Lung (tissue), 12 donors: Measurements from ENCODE around the gene IPO11. TPM values are rescaled to one million over a fixed set of nuclear protein-coding genes. Genes with fewer than 3 reads are reported as not detected.

Experiments
- ATAC-seq: fragments of 200-7000 bp; cut with Tn5 transposase; one replicate; pipeline ENCODE4 v1.9.1; 2020; ENCODE audit warnings: moderate number of reproducible peaks; ENCODE audit not compliant: insufficient read depth, low FRiP score
- DNase-seq, 3 donors: peaks; one replicate each; pipeline ENCODE4 v3.0.0-alpha.2; 2013 to 2017
- H3K27ac ChIP-seq, 2 donors: one replicate each; pipeline ENCODE4 v1.5.1; 2013; ENCODE audit warnings: mild to moderate bottlenecking in 2 of 2, moderate library complexity in 2 of 2, control low read depth in 1 of 2, inconsistent platforms in 1 of 2, low read depth in 1 of 2, low read length in 1 of 2
- H3K27me3 ChIP-seq, 3 donors: one replicate each; pipeline ENCODE4 v1.5.1; 2013; ENCODE audit warnings: low read length in 2 of 3; ENCODE audit not compliant: control insufficient read depth in 3 of 3, insufficient read depth in 3 of 3
- H3K36me3 ChIP-seq, 4 donors: one replicate each; pipeline ENCODE4 v1.5.1; 2013; ENCODE audit warnings: low read length in 4 of 4, mild to moderate bottlenecking in 1 of 4, moderate library complexity in 1 of 4; ENCODE audit not compliant: control insufficient read depth in 4 of 4, insufficient read depth in 4 of 4
- H3K4me1 ChIP-seq, 5 donors: one replicate each; pipeline ENCODE4 v1.5.1; 2013; ENCODE audit warnings: low read length in 5 of 5, mild to moderate bottlenecking in 2 of 5, moderate library complexity in 1 of 5; ENCODE audit not compliant: control insufficient read depth in 5 of 5, insufficient read depth in 5 of 5
- H3K4me3 ChIP-seq: one replicate; pipeline ENCODE4 v1.5.1; 2013; ENCODE audit warnings: mild to moderate bottlenecking, control low read depth, moderate library complexity
- H3K9ac ChIP-seq, 2 donors: one replicate each; pipeline ENCODE4 v1.5.1; 2013; ENCODE audit warnings: low read length in 2 of 2, control low read depth in 1 of 2; ENCODE audit not compliant: insufficient read depth in 1 of 2
- H3K9me3 ChIP-seq, 4 donors: one replicate each; pipeline ENCODE4 v1.5.1; 2013; ENCODE audit warnings: low read length in 3 of 4, mild to moderate bottlenecking in 1 of 4, moderate library complexity in 1 of 4; ENCODE audit not compliant: control insufficient read depth in 4 of 4, insufficient read depth in 3 of 4
- WGBS, 2 donors: extraction: QIAGEN DNeasy Blood & Tissue Kit; methylation state at CpG; one replicate each; pipeline ENCODE4 v1.1.7; 2013; 5-methylcytosine and 5-hydroxymethylcytosine counted together
- polyA plus RNA-seq, 2 donors: library from polyadenylated mRNA; stranded (reverse); fragments of 200-250 nt; gene quantifications; one replicate each; pipeline ENCODE4 v1.2.1, GENCODE V29; 2013
- total RNA-seq, 2 donors: library from RNA; depleted of rRNA in 1 of 2; stranded (reverse); fragments of >200 nt in 1 of 2; gene quantifications; one replicate each; pipeline ENCODE4 v1.2.1, GENCODE V29; 2014 to 2021
- TF ChIP-seq, protein P1 (sequence below): IDR thresholded peaks from 2 replicates; pipeline ENCODE4 v1.5.1; 2012; ENCODE audit warnings: mild to moderate bottlenecking; ENCODE audit errors: control extremely low read depth, extremely low read depth
- donor health status: control.
- donor health status: control.
- donor health status: Bipolar disorder and iron deficiency.
- donor health status: healthy.
- donor health status: DM: yes; HTN: yes; CAD: no.

Gene IPO11
- total and polyA plus RNA-seq, 4 donors, result 7.2 to 46.6 (median 25.5) TPM

DNA sequence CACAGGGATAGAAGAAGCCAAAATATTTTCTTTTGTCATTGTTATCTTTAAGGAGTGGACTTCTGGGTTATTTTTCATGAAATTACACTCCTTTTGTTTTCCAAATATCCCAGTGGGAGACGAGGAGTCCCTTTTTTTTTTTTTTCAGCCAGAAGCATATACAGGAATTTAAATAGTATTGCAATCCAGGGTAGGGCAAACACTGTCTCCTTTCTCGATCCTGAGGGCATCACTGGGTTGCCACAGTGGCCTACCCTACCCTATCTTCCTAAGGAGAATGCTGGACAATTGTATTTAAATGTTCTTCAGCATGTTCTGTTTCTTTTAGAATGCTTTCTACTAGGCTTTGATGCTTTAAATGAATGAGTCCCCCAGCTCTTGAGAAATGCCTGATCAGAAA, 214.0 kb downstream of the IPO11 start:
- 88 to 91% methylated on average over 2 of the region's 2 CpGs for WGBS, 2 donors
- no peak for ATAC-seq
- H3K9me3 ChIP-seq, result no peaks in the 10 kb centered on the region
- no peaks in the 10 kb centered on the region for H3K4me1 ChIP-seq
- H3K9ac ChIP-seq, result no peak overlapping the region
- no peak overlapping the region for H3K4me3 ChIP-seq
- peaks cover 0 to 14% (median 3%) of the 10 kb centered on the region in 4 donors for H3K36me3 ChIP-seq
- no peaks in the 10 kb centered on the region for H3K27me3 ChIP-seq
- TF ChIP-seq, protein P1, sequence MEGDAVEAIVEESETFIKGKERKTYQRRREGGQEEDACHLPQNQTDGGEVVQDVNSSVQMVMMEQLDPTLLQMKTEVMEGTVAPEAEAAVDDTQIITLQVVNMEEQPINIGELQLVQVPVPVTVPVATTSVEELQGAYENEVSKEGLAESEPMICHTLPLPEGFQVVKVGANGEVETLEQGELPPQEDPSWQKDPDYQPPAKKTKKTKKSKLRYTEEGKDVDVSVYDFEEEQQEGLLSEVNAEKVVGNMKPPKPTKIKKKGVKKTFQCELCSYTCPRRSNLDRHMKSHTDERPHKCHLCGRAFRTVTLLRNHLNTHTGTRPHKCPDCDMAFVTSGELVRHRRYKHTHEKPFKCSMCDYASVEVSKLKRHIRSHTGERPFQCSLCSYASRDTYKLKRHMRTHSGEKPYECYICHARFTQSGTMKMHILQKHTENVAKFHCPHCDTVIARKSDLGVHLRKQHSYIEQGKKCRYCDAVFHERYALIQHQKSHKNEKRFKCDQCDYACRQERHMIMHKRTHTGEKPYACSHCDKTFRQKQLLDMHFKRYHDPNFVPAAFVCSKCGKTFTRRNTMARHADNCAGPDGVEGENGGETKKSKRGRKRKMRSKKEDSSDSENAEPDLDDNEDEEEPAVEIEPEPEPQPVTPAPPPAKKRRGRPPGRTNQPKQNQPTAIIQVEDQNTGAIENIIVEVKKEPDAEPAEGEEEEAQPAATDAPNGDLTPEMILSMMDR, result no peak
- no peak for DNase-seq
- H3K27ac ChIP-seq, result no peak overlapping the region

DNA sequence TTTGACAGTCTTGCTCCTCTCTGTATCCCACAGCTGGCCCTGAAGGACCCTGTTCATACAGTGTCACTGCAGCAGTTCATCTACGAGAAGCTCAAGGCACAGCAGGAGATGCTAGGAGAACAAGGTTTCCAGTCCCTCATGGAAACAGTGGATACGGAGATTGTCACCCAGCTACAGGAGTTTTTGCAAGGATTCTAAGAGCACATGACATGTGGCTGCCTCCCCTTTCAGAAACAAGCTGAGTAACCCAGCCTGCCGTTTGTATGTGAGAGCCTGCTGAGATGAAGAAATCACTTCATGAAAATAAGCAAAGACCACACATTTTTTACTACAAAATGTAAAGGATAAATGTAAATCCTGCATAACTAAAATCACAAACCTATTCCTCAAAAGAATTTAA, 214.6 kb downstream of the IPO11 start:
- Histone ChIP-seq H3K4me3 (no peak overlapping the region), H3K27ac (no peak overlapping the region), H3K9ac (no peak overlapping the region), H3K9me3 (no peaks in the 10 kb centered on the region), H3K36me3 (peaks cover 0 to 14% (median 3%) of the 10 kb centered on the region in 4 donors), H3K27me3 (no peaks in the 10 kb centered on the region), H3K4me1 (no peaks in the 10 kb centered on the region)
- no peak for DNase-seq
- TF ChIP-seq, protein P1, result no peak
- 74 to 85% methylated on average over 3 of the region's 3 CpGs for WGBS, 2 donors
- ATAC-seq, result no peak

DNA sequence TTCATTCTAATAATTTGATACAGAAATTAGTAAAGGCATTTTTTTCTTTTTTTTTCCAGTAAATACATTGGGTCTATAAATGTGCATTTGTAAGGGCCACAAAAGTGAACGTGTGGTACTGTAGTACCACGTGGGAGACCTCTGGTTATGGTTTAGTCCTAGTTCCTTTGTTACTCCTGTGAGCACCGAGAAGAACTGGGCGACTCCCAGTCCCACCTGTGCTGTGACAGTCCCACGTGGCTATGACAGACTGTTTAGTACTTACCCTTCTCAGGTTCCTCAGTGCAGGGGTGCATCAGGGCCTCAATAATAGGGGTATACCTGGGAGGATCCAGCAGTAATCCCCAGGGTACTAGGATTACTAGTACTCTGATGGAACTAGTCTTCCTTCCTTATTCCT, 215.3 kb downstream of the IPO11 start:
- no peak for ATAC-seq
- no peak overlapping the region for H3K9ac ChIP-seq
- H3K4me3 ChIP-seq, result no peak overlapping the region
- no peaks in the 10 kb centered on the region for H3K9me3 ChIP-seq
- no peaks in the 10 kb centered on the region for H3K4me1 ChIP-seq
- TF ChIP-seq, protein P1, result no peak
- H3K27ac ChIP-seq, result no peak overlapping the region
- no peaks in the 10 kb centered on the region for H3K27me3 ChIP-seq
- DNase-seq, result no peak
- peaks cover 0 to 14% (median 3%) of the 10 kb centered on the region in 4 donors for H3K36me3 ChIP-seq
- 93 to 95% methylated on average over 5 of the region's 5 CpGs for WGBS, 2 donors

DNA sequence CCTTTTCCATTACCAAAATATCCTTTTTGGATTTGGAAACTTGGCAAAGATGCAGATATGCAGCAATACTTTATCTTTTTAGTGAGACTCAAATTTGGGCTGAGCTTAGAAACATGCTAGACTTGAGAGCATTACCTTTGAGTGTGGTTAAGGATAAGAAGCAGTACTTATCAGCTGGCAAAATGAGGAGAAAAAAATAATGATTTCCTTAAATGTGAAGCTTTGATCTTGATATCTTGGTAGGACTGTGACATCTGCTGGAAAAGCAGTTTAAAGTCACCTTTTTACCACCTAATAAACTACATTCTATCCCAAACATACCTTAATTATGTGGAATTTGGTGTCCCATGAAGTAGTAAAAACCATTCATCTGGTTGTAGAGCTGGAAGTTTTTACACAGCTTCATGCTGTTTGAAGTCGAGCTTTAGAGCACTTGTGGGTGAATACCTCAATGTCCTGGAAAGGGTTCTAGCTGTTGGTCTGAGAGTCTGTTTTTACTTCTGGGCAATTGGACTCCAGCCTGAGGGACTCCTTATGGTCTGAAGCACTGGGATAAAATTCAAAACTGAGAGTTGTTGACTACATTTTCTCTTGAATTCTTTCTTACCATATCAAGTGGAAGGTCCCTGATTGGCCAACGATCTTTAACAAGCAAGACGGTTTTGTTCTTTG, 219.5 kb downstream of the IPO11 start:
- TF ChIP-seq, protein P1, result no peak
- no peaks in the 10 kb centered on the region for H3K9me3 ChIP-seq
- peaks cover 0 to 11% (median 2%) of the 10 kb centered on the region in 4 donors for H3K36me3 ChIP-seq
- ATAC-seq (no peak), DNase-seq (peak in 1 of 3 donors; percentile 17)
- H3K27ac ChIP-seq, result no peak overlapping the region
- WGBS, 2 donors, result 70 to 83% methylated on average over 3 of the region's 3 CpGs
- H3K4me1 ChIP-seq, result no peaks in the 10 kb centered on the region
- no peaks in the 10 kb centered on the region for H3K27me3 ChIP-seq
- no peak overlapping the region for H3K9ac ChIP-seq
- H3K4me3 ChIP-seq, result no peak overlapping the region
